Omental fat pad (tissue), 4 donors: ENCODE data around the gene COL4A2. TPM values are rescaled to one million over a fixed set of nuclear protein-coding genes. Genes with fewer than 3 reads are reported as not detected.

ENCODE experiments used
- ATAC-seq: fragments of 150-250 bp; one replicate; pipeline ENCODE4 v1.9.1; 2016; ENCODE audit warnings: mild to moderate bottlenecking, moderate library complexity; ENCODE audit not compliant: low FRiP score
- DNase-seq: peaks from one replicate; pipeline ENCODE4 v3.0.0-alpha.2; 2019; ENCODE audit warnings: low spot score
- small RNA-seq: library from RNA; depleted of rRNA; stranded (forward); fragments of <200 nt; gene quantifications from one replicate; pipeline ENCODE3, GENCODE V24; 2016
- total RNA-seq, 4 donors: library from RNA; depleted of rRNA; stranded (reverse); fragments of >200 nt; gene quantifications; one replicate each; pipeline ENCODE4 v1.1.0, GENCODE V29; 2016
- TF ChIP-seq, protein P1 (sequence below), 3 donors: fragments of 450-650 bp; IDR thresholded peaks; one replicate each; pipeline ENCODE4 v1.5.1; 2016 to 2017; ENCODE audit warnings: antibody characterized with exemption in 3 of 3, mild to moderate bottlenecking in 3 of 3, moderate library complexity in 2 of 3

Gene COL4A2
- total RNA-seq, 4 donors from 2014 or later: 380 to 788 (median 684) TPM

DNA sequence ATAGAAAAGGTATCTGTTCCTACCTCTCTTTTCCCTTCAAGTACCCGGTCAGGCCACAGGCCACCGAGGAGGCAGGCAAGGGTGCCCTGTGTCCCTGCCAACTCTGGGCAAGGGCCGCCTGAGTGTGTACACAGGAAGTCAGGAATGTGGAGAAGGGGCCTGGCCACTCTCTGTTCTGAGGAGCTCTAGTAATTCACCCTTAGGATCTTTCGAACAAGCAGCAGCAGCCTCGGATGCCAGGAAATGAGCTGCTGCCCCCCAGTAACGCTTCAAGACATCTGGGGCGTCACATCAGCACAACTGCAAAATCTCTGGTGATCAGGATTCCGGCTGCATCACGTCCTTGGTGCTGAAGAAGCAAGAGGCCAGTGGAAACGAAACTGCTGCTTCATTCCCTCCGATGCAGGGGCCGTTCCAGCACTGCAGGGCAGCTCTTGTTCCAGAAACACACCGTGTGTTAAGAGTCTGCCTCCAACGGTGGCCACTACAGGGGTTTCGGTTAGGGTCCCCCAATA lies 252.4 kb downstream of the COL4A2 start:
- ATAC-seq (no peak), DNase-seq (no peak)

DNA sequence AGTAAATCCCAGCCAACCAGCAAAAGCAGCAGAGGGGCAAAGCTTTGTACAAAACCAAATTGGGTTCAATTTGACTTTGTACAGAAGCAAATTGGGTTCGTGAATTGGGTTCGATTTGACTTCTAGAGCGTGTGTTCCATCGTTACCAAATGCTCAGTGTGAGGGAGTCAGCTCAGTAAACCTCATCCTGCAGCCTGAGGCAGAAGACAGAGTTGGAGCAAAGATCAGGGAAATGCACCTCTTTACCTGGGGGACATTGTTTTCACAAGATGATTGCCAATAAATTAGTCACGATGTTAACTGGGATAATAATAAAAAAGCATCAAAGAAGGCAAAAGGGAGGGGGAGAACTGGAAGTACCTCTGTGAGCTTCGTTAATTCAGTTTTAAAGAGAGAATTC lies 252.9 kb downstream of the COL4A2 start:
- TF ChIP-seq, protein P1, sequence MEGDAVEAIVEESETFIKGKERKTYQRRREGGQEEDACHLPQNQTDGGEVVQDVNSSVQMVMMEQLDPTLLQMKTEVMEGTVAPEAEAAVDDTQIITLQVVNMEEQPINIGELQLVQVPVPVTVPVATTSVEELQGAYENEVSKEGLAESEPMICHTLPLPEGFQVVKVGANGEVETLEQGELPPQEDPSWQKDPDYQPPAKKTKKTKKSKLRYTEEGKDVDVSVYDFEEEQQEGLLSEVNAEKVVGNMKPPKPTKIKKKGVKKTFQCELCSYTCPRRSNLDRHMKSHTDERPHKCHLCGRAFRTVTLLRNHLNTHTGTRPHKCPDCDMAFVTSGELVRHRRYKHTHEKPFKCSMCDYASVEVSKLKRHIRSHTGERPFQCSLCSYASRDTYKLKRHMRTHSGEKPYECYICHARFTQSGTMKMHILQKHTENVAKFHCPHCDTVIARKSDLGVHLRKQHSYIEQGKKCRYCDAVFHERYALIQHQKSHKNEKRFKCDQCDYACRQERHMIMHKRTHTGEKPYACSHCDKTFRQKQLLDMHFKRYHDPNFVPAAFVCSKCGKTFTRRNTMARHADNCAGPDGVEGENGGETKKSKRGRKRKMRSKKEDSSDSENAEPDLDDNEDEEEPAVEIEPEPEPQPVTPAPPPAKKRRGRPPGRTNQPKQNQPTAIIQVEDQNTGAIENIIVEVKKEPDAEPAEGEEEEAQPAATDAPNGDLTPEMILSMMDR (IDR thresholded peaks at IDR 0.05): no peak
- ATAC-seq (no peak), DNase-seq (no peak)

More for the DNA sequence above, 252.4 kb downstream of the COL4A2 start:
- TF ChIP-seq, protein P1 (IDR thresholded peaks at IDR 0.05): no peak

DNA sequence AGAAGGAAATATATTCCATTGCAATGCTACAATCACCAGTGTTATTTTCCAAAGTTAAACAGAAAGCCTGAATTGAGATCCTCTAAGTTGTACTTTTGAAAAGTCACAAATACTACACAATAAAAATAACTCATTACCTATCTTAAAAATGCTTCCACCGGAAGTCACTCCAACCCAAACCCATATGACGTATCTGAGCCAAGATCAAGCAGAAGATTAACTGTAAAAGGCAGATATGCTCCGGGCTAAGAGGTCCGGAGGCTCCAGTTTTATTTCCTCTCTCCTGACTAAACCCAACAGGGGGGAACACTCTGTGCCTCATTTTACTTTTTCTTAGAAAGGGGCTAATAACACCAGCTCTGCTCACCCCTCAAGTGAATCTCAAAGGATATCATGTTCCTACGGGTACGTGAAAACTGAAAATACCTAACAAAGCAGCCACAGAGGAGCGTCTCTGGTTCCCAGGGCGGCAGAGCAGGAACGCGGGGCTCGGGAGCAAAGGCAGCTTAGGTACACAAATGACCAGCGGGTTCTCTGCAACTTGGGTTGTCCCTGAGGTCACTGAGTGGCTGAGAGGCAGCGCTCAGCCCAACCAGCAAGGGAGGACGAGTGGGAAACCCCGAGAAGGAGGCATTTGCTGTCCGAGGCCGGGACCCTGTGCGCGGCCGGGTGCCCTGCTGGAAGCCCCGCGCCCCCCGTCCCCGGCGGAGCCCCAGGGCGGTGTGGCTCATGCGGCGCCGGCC lies 253.7 kb downstream of the COL4A2 start:
- DNase-seq (no peak), ATAC-seq (peak; percentile 39)
- TF ChIP-seq, protein P1 (IDR thresholded peaks at IDR 0.05): no peak

DNA sequence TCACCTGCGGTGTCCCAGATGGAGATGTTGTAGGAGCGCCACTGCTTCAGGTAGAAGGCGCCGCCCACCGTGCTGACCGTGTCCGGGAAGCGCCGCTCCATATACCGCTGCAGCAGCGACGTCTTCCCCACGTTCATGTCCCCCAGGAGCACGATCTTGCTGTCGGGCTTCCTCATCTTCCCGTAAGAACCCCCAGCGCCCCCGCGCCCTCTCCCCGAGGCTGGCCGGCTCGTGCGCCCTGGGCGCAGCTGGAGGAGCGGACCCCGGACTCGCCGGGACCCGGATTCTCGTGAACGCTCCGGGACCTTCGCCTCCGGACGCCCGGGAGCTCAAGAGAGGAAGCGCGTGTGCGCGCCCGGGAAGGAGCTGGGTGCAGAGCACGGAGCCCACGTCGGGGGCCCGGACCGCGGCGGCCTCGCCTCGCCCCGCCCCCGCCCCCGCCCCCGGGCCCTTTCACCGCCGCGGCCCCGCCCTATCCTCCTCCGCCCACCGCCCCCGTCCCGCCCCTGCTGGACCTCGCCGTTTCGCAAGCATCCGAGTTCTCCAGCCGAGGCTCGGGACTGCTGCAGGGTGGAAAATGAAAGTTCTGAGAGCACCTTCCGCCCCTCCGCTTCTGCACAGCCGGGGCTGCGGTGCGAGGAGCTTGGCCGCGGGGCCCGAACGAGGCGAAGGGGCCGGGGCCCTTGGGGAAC lies 254.4 kb downstream of the COL4A2 start, which contains the start of gene RAB20:
TSS of gene RAB20 (minus strand) at position 379 of the 692 bp plus-strand sequence. CDS start at position 176, 203 bp downstream.
- TF ChIP-seq, protein P1 (IDR thresholded peaks at IDR 0.05): no peak
- ATAC-seq (peak; percentile 85), DNase-seq (peak; percentile 48)

DNA sequence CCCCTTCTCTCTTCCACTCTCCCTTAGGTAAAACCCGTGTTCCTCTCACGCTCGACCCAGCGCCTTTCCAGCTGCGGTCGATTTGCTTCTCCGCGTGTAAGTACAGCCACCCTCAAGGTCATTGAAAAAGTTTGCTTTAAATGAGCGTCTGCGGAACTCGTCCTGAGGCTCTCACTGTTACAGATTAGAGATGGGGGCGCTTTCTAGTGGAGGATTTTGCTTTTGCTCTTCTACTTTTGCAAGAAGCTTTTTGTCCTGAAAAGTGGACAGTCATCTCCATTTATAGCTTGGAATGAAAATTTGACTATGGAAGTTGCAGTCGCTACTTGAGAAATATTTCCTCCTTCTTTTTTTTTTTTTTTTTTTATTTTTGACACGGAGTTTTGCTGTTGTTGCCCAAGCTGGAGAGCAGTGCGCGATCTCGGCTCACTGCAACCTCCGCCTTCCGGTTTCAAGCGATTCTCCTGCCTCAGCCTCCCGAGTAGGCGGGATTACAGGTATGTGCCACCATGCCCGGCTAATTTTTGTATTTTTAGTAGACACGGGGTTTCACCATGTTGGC lies 255.0 kb downstream of the COL4A2 start:
- TF ChIP-seq, protein P1 (IDR thresholded peaks at IDR 0.05): no peak
- DNase-seq: no peak
- no peak for ATAC-seq

Small RNAs within 50 kb of the gene (small RNA-seq; reads per million reads assigned to genes)
- not detected for gene MIR8073

Other genes starting within 250 kb of the COL4A2 start
- 1,000 to 10,000 TPM in 2 of 4 donors, 100 to 1,000 TPM in 2; 611 to 1,113 (median 995) TPM for gene COL4A1, start 127 bp upstream of the COL4A2 start, total RNA-seq